ENCODE results near the gene CEACAM5. TPM values are rescaled to one million over a fixed set of nuclear protein-coding genes. Genes with fewer than 3 reads are reported as not detected.
"Not testable (repeated sequence)": the region's sequence is repeated elsewhere in the genome, so short reads cannot be mapped to it uniquely, and the experiment has no call there.

The CEACAM5 gene
- total RNA-seq, 1 experiment from 2014 or later = not detected

DNA sequence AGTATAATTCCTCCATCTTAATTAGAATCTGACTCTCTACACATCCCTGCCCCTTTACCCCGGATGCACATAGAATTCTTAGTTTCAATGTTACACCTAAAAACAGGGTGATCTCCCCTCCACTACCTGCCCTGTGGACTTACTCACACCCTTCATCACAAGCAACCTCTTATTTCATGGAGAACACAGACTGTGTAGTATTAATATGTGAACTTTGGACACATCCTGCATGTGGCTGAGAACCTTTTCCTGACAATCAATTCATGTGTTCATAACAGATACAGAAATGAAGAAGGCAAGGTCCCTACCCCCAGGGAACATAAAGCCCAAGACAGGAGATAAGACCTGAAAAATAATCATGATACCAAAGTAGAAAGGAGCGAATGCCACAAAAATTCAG lies 58.7 kb downstream of the CEACAM5 start:
- H3K27me3 ChIP-seq (replicated peaks) = peaks cover 31% of the 10 kb centered on the region
- DNase-seq (ENCODE audit: low read depth in 1 of 2, low spot score in 2 of 2) = no peak
- no peak overlapping the region for H3K4me3 ChIP-seq

DNA sequence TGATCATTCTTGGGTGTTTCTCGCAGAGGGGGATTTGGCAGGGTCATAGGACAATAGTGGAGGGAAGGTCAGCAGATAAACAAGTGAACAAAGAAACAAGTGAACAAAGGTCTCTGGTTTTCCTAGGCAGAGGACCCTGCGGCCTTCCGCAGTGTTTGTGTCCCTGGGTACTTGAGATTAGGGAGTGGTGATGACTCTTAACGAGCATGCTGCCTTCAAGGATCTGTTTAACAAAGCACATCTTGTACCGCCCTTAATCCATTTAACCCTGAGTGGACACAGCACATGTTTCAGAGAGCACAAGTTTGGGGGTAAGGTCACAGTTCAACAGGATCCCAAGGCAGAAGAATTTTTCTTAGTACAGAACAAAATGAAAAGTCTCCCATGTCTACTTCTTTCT lies 59.7 kb downstream of the CEACAM5 start:
- not testable (repeated sequence) for H3K9me3 ChIP-seq (replicated peaks); H3K36me3 ChIP-seq; H3K27ac ChIP-seq; DNase-seq (ENCODE audit: low read depth in 1 of 2, low spot score in 2 of 2); H3K4me1 ChIP-seq (replicated peaks); H3K4me3 ChIP-seq
- H3K27me3 ChIP-seq (replicated peaks) = peaks cover 38% of the 10 kb centered on the region

More for the DNA sequence above, 58.7 kb downstream of the CEACAM5 start:
- H3K36me3 ChIP-seq = no peaks in the 10 kb centered on the region
- H3K27ac ChIP-seq = no peak overlapping the region
- H3K4me1 ChIP-seq (replicated peaks) = no peaks in the 10 kb centered on the region
- H3K9me3 ChIP-seq (replicated peaks) = no peaks in the 10 kb centered on the region

- H3K9me3 ChIP-seq (replicated peaks) = no peaks in the 10 kb centered on the region
- DNase-seq (ENCODE audit: low read depth in 1 of 2, low spot score in 2 of 2) = no peak
- no peaks in the 10 kb centered on the region for H3K4me1 ChIP-seq (replicated peaks)
- no peak overlapping the region for H3K4me3 ChIP-seq
- H3K36me3 ChIP-seq = no peaks in the 10 kb centered on the region
- H3K27me3 ChIP-seq (replicated peaks) = peaks cover 36% of the 10 kb centered on the region
- H3K27ac ChIP-seq = no peak overlapping the region
These were observed 61.2 kb downstream of the CEACAM5 start for GRCh38 chr19:41769608-41770007.

DNA sequence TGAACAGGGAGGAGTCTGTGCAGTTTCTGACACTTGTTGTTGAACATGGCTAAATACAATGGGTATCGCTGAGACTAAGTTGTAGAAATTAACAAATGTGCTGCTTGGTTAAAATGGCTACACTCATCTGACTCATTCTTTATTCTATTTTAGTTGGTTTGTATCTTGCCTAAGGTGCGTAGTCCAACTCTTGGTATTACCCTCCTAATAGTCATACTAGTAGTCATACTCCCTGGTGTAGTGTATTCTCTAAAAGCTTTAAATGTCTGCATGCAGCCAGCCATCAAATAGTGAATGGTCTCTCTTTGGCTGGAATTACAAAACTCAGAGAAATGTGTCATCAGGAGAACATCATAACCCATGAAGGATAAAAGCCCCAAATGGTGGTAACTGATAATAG lies 63.0 kb downstream of the CEACAM5 start:
- peaks cover 27% of the 10 kb centered on the region for H3K27me3 ChIP-seq (replicated peaks)
- H3K4me3 ChIP-seq = no peak overlapping the region
- DNase-seq (ENCODE audit: low read depth in 1 of 2, low spot score in 2 of 2) = no peak

GRCh38 chr19:41774515-41774980 lies 66.1 kb downstream of the CEACAM5 start:
- Histone ChIP-seq H3K9me3 (replicated peaks) (no peaks in the 10 kb centered on the region), H3K4me3 (no peak overlapping the region), H3K36me3 (no peaks in the 10 kb centered on the region), H3K27ac (no peak overlapping the region), H3K4me1 (replicated peaks) (no peaks in the 10 kb centered on the region), H3K27me3 (replicated peaks) (peaks cover 20% of the 10 kb centered on the region)
- no peak for DNase-seq (ENCODE audit: low read depth in 1 of 2, low spot score in 2 of 2)

More for the DNA sequence above, 63.0 kb downstream of the CEACAM5 start:
- no peaks in the 10 kb centered on the region for H3K9me3 ChIP-seq (replicated peaks)
- H3K36me3 ChIP-seq = no peaks in the 10 kb centered on the region
- H3K4me1 ChIP-seq (replicated peaks) = no peaks in the 10 kb centered on the region
- no peak overlapping the region for H3K27ac ChIP-seq

DNA sequence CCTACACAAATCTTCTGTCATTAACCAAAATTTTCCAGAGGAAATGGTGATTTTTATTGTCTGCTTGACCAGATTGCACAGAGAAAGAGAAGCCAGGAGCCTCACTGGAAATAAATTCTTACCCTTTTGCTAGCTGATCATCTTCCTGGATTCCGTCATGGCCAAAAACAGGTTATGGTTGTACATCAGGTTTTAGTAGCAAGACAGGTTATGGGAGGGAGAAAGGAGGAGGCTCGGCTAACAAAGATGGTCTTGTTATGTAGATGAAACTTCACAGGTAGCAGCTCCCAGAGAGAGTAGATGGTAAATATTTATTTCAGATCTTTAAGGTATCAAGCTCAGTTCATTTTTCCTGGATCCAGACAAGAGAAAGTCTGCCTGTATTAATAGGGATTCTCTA lies 68.3 kb downstream of the CEACAM5 start:
- Histone ChIP-seq H3K36me3 (no peaks in the 10 kb centered on the region), H3K9me3 (replicated peaks) (no peaks in the 10 kb centered on the region), H3K4me1 (replicated peaks) (no peaks in the 10 kb centered on the region), H3K27me3 (replicated peaks) (peaks cover 21% of the 10 kb centered on the region), H3K27ac (no peak overlapping the region), H3K4me3 (no peak overlapping the region)
- no peak for DNase-seq (ENCODE audit: low read depth in 1 of 2, low spot score in 2 of 2)

Other genes with a start within 250 kb of the CEACAM5 start
- not detected in 2 replicates for gene CEACAM21, start 132.5 kb upstream of the CEACAM5 start, total RNA-seq (2014; rRNA removed; shearing (Covaris generic))
- not detected in 2 replicates for gene CEACAM4, start 81.6 kb upstream of the CEACAM5 start, total RNA-seq (2014; rRNA removed; shearing (Covaris generic))
- gene CEACAM7, start 20.4 kb upstream of the CEACAM5 start, total RNA-seq (2014; rRNA removed; shearing (Covaris generic)) = not detected in 2 replicates
- gene CEACAM6, start 46.9 kb downstream of the CEACAM5 start, total RNA-seq (2014; rRNA removed; shearing (Covaris generic)) = not detected in 2 replicates
- gene CEACAM3, start 88.0 kb downstream of the CEACAM5 start, total RNA-seq (2014; rRNA removed; shearing (Covaris generic)) = not detected in 2 replicates
- gene LYPD4, start 136.1 kb downstream of the CEACAM5 start, total RNA-seq (2014; rRNA removed; shearing (Covaris generic)) = not detected in 2 replicates
- gene DMRTC2, start 136.4 kb downstream of the CEACAM5 start, total RNA-seq (2014; rRNA removed; shearing (Covaris generic)) = not detected in 2 replicates
- 1,363 and 2,314 TPM in 2 replicates for gene RPS19, start 151.6 kb downstream of the CEACAM5 start, total RNA-seq (2014; rRNA removed; shearing (Covaris generic))
- gene CD79A, start 168.7 kb downstream of the CEACAM5 start, total RNA-seq (2014; rRNA removed; shearing (Covaris generic)) = 0.24 and 0.69 TPM in 2 replicates
- gene ARHGEF1, start 174.6 kb downstream of the CEACAM5 start, total RNA-seq (2014; rRNA removed; shearing (Covaris generic)) = 44.5 and 44.9 TPM in 2 replicates
- gene ERFL, start 219.8 kb downstream of the CEACAM5 start, total RNA-seq (2014; rRNA removed; shearing (Covaris generic)) = not detected in 2 replicates

All from SJSA1 (cell line).